GM12873 (cell line): ENCODE results near the gene FGF12.

ENCODE experiments used
- TF ChIP-seq, protein P1 (sequence below): IDR thresholded peaks from 2 replicates; pipeline ENCODE4 v1.5.1; 2012; ENCODE audit warnings: low read depth, mild to moderate bottlenecking, moderate library complexity, low read length, control low read depth; ENCODE audit not compliant: insufficient read depth; ENCODE audit errors: missing control alignments

The FGF12 gene

DNA sequence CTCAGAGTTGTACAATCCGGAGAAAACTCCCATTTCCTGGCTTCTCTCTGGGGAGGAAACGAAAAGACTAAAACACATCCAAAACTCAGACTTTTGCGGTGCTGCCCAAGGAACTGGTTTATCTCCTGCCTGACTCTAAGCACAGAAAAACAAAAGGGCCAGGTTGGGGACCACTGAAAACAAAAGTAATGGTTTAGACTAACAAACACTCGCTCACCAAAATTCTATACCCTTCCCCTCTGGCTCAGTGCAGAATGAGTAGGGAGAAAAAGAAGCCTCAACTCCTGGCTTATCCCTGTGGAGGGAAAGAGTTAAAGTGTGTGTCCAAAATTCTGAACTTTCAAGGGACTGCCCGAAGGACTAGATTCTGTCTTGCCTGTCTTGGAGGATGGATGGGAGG lies 173.6 kb downstream of the FGF12 start:
- TF ChIP-seq, protein P1, sequence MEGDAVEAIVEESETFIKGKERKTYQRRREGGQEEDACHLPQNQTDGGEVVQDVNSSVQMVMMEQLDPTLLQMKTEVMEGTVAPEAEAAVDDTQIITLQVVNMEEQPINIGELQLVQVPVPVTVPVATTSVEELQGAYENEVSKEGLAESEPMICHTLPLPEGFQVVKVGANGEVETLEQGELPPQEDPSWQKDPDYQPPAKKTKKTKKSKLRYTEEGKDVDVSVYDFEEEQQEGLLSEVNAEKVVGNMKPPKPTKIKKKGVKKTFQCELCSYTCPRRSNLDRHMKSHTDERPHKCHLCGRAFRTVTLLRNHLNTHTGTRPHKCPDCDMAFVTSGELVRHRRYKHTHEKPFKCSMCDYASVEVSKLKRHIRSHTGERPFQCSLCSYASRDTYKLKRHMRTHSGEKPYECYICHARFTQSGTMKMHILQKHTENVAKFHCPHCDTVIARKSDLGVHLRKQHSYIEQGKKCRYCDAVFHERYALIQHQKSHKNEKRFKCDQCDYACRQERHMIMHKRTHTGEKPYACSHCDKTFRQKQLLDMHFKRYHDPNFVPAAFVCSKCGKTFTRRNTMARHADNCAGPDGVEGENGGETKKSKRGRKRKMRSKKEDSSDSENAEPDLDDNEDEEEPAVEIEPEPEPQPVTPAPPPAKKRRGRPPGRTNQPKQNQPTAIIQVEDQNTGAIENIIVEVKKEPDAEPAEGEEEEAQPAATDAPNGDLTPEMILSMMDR, result no peak

DNA sequence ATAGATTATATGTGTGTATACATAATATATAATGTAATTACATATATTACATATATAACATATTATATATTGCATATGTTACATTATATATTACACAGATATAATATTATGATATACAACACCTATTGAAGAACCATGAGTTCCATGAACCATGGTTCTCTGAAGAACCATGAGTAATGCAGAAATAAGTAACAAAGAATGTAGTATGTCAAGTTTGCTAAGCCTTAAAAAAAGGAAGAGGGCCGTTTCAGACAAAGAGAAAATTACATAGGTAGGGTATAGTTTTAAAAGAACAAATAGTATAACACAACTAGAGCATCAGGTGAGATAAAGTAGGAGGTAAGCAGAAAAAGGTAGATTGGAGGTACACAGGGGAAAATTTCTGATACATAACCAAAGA lies 177.0 kb downstream of the FGF12 start:
- TF ChIP-seq, protein P1, result no peak

DNA sequence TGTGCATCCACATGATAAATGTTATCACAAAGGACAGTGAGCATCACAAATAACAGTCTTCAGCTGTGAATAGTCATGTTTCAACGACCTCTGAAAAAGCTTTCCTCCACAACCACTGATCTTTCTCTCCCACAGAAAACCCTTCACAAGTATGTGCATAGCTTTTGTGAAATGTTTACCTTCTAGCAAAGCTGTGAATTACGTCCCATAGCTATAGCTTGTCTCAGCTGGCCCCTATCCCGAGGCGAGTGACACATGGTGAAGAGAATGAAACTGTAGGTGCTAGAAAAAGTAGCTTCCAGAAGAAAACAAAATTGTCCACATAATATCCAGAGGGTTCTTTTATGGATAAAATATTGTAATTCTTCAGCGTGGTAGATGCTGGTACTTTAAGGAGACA lies 182.0 kb downstream of the FGF12 start:
- TF ChIP-seq, protein P1, result no peak

DNA sequence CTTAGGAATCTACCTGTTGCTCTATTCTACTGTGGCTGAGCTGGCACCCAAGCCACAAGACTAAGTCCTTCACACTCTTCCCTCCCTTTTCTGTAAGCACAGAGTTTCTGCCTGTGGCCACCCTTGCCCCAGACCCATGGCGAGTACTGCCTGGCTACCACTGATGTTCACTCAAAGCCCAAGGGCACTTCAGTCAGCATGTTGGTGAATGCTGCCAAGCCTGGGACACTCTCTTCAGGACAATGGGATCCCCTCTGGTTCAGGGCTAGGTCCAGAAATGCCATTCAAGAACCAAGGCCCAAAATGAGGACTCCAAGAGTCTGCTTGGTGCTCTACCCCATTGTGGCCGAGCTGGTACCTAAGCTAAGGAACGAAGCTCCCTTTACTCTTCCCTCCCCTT lies 184.2 kb downstream of the FGF12 start:
- TF ChIP-seq, protein P1, result no peak

DNA sequence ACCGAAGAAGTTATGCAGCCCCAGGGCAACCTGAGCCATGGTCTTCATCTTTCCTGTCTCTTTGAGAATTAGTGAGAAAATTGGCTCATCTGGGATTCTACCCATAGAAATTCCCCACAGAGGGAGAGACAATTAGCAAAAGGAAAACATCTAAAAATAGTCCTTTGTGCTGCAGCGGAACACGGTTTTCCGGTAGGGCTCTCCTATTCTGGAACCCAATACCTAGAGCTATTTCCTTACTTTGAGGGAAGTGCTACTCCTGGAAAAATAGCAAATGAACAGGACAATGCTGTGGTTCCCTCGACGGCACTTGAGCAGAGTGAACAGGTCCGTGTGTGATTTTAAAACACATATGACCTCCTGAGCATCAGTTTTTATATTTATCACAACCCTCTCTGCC lies 210.5 kb downstream of the FGF12 start:
- TF ChIP-seq, protein P1, result no peak

DNA sequence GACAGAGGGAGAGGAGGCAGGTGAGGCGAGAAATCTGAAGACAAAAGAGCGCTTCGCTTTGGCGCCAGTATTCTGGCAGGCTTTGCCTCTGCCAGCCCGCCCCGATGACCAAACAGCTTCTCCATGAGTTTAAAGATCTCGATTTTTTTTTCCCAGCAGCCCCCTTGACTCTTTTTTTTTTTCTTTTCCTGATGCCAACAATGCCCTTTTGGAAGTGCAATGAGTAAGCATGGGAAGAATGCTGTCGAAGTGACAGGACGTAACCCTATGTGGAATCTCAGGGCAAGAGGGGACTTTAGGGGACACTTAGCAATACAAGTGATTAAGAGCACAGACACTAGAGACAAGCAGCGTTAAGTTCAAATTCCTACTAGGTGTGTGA lies 211.7 kb downstream of the FGF12 start:
- TF ChIP-seq, protein P1, result no peak

DNA sequence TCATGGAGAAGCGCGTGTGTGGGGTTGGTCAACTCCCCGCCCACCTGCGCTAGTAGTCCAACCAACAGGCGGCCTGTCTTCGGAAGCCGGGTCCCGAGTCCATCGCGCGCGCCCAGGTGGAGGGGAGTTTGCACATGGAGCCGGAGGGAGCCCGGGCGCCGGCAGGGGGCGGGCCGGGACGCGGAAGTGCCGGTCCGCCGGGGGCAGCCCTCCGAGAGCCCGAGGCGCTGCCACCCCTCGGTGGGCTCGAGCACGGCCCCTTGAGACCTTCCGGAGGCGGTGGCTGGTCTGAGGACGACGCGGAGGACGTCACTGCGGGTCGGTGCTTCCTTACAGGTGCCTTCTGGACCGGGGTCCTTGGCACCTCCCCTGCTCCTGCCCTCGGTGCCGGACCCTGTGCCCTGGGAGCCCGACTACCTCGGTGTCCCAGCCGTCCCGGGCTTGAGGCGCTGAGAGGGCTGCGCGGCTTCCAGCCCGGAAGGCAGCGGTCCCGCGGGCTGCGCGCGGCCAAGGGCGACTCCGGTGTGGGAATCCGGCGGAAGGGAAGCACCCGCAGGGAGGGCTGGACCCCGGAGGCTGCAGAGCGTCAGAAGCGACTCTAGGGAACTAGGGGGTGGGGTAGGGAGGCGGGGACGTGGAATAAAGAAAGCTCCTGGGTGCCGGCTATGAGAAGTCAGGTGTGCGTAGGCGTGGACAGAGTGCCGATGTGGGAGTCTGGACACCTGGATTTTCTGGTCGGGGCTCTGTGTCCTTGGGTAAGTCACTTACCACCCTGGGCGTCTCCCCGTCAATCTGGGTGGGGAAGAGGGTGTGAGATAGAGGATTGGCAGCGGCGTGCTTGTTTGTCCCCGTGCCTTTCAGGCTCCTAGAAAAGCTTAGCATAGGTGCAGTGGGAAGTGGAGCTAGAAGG lies 212.3 kb downstream of the FGF12 start:
- TF ChIP-seq, protein P1, result no peak
